ENCODE measurements around the gene EXD3.
"Not testable (repeated sequence)": the region's sequence is repeated elsewhere in the genome, so short reads cannot be mapped to it uniquely, and the experiment has no call there.

Gene EXD3

GRCh38 chr9:137354845-137355760, 67.9 kb downstream of the EXD3 start:
- no peak for DNase-seq

GRCh38 chr9:137354153-137354844, 68.7 kb downstream of the EXD3 start:
- no peak for DNase-seq

- no peak for DNase-seq
These were observed 69.5 kb downstream of the EXD3 start for GRCh38 chr9:137353223-137354152.

- no peak for DNase-seq
These were observed 70.3 kb downstream of the EXD3 start for GRCh38 chr9:137352511-137353222.

GRCh38 chr9:137351781-137352501, 71.0 kb downstream of the EXD3 start:
- DNase-seq: no peak

GRCh38 chr9:137350696-137351584, 72.0 kb downstream of the EXD3 start:
- DNase-seq: no peak

- no peak for DNase-seq
These were observed 73.4 kb downstream of the EXD3 start for GRCh38 chr9:137349471-137350033.

GRCh38 chr9:137348769-137349470, 74.0 kb downstream of the EXD3 start:
- no peak for DNase-seq

GRCh38 chr9:137347928-137348327, 75.0 kb downstream of the EXD3 start:
- no peak for DNase-seq

- DNase-seq: no peak
These were observed 80.5 kb downstream of the EXD3 start for GRCh38 chr9:137342482-137342881.

GRCh38 chr9:137341227-137341626, 81.7 kb downstream of the EXD3 start:
- DNase-seq: no peak

GRCh38 chr9:137339908-137340462, 83.0 kb downstream of the EXD3 start:
- not testable (repeated sequence) for DNase-seq

- no peak for DNase-seq
These were observed 83.7 kb downstream of the EXD3 start for GRCh38 chr9:137339045-137339907.

GRCh38 chr9:137336735-137337134, 86.2 kb downstream of the EXD3 start:
- no peak for DNase-seq

GRCh38 chr9:137333016-137333671, 89.8 kb downstream of the EXD3 start:
- no peak for DNase-seq

GRCh38 chr9:137331929-137332328, 91.0 kb downstream of the EXD3 start:
- no peak for DNase-seq

GRCh38 chr9:137330689-137331088, 92.3 kb downstream of the EXD3 start:
- no peak for DNase-seq

GRCh38 chr9:137329590-137329989, 93.4 kb downstream of the EXD3 start:
- DNase-seq: not testable (repeated sequence)

Measured in fibroblast of skin of right quadriceps (primary cell).